GM21786 (cell line): Measurements from ENCODE around the gene TRMT1.

Source experiments
- ATAC-seq: cut with Tn5 transposase; IDR thresholded peaks from one replicate; pipeline ENCODE4 v1.9.1; 2021; ENCODE audit not compliant: unreplicated experiment

The TRMT1 gene

DNA sequence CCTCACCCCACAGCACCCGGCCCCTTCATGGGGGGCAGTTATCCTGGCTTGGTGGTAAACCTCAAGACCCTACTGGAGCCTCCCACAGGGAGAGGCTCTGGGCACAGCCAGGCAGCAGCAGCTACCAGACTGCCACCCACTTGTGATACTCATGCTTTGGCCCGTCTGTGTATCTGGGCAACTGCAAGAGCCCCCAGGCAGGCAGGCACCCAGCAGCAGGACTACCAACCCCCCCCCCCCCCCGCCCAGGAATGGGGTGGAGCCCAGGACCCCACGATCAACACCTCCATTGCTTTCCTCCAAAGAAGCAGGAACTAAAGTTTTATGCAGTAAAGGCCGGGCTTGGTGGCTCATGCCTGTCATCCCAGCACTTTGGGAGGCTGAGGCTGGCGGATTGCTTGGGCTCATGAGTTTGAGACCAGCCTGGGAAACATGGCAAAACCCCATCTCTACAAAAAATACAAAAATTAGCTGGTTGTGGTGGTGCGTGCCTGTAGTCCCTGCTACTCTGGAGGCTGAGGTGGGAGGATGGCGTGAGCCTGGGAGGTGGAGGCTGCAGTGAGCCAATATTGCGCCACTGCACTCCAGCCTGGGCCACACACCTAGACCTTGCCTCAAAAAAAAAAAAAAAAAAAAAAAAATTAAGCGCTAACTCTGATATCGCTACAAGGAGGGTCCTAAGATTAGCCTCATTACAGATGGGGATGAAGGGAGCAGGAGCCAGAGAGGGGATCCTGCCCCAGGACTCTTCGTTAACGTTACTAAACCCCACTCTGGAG lies 12.8 kb downstream of the TRMT1 start:
- ATAC-seq = no peak

DNA sequence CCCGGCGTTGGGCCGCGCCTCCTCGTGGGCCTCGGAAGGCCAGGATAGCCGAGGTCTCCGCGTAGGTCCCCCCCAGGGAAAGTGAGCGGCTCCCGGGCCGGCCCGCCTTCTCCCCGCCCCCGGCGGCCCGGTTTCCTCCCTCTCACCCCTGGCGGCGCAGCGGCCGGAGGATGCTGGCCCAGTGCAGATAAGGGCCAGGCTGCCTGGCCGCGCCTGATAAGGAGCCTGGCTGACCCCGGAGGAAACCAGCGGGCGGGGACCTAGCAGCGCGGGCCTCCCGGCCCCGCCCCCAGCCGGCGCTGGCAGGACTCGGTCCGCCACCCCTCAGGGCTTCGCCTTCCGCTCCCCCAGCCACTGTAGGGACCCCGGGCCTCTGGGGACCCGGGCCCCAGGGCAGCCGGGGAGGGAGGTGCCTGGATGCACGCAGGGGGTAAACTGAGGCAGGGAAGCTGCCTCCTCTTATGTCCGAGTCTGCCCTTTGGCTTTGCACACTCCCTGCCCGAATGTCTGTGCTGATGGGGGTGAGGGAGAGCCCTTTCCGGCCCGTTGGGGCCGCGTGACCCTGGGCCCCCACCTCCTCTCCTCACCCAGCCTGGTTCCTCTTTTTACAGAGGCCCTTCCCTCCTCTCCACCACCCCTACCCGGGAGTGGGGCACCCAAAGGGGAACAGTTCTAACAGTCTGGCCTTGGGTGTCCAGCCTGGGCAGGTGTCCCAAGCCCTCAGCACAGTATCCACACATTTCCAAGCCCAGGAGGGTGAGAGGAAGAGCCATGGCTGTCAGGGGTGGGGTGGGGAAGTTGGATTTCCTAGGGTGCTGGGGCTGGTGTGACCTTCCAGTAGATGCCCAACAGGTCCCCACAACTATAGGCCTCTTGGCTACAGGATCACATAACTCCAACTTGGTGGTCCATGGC lies 13.6 kb downstream of the TRMT1 start, which contains the start of gene LYL1:
Gene LYL1, minus strand, starts transcription at position 193 of the 915 bp plus-strand sequence. CDS start 1,687 bp downstream, outside the sequence.
- ATAC-seq = peak; percentile 38

DNA sequence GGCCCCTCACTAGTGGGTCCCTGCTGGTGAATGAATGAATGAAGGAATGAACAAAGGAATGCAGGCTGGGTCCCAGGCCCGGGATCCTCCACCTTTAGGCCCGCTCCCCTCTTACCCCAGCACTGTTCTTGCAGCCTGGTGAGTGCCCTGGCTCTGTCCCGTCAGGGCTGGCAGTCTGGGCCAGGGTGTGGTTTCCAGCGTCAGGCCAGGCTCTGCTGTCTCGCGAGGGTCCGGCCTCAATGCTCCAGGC lies 14.2 kb downstream of the TRMT1 start:
- peak; percentile 3 for ATAC-seq

DNA sequence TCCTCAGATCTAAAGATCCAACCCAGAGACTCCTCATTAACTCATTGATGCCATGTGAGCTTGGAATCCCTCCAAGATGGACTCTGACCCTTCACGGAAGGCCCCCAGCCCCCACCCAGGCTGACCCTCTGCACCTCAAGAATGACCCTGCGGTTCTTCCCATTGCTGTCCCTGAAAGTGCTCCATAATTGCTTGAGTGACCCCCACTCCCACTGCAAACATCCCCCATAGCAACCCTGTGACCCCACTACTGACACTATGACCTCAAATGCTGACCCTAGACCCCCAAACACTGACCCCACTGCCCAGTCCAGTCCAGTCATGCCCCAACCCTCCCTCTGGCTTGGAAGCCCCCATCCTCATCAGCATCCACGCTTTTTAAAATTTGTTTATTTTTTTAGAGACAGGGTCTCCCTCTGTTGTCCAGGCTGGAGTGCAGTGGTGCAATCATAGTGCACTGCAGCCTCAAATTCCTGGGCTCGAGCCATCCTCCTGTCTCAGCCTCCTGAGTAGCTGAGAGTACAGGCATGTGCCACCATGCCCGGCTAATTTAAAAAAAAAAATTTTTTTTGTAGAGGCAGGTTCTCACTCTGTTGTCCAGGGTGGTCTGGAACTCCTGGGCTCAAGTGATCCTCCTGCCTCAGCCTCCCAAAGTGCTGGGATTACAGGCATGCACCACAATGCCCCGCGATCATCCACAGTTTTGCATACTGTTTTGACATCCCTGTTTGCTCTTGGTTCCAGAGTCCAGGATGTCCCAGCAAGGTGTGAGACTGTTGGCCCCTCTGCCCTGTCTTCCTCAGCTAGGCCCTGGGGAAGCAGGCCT lies 14.7 kb downstream of the TRMT1 start:
- ATAC-seq = no peak

DNA sequence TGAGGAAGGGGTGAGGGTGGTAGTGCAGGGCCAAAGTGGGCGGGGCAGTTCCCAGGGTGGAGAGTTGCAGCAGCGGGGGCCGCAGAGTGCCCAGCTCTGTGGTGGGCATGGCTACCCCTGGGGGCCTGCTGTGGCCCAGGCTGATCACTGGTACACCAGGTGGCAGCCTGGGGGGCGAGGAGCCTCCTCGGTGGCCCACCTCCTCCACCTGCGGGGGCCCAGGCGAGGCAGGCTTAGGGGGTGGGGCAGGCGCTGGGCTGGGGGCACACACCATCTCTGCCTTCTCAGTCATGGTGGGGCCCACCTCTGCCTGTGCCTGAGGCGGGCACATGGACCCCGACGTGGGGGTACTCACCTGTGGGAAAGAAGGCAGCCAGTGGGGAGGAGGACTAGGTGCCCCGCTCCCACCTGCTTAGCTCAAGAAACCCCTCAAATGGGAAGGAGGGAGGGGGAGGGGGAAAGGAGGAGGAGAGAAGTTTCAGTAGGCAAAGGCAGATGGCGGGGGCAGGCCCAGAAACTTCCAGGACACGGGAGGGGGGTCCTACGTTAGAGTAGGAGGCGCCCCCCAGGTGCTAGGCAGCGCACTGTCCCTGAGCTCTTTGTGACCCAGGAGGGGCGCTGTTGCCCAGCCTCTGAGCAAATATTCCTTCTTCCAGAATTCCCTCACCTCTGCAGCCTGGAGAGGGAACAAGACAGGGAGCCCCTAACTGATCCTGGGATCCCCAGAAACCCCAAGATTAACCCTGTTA lies 15.5 kb downstream of the TRMT1 start:
- no peak for ATAC-seq

DNA sequence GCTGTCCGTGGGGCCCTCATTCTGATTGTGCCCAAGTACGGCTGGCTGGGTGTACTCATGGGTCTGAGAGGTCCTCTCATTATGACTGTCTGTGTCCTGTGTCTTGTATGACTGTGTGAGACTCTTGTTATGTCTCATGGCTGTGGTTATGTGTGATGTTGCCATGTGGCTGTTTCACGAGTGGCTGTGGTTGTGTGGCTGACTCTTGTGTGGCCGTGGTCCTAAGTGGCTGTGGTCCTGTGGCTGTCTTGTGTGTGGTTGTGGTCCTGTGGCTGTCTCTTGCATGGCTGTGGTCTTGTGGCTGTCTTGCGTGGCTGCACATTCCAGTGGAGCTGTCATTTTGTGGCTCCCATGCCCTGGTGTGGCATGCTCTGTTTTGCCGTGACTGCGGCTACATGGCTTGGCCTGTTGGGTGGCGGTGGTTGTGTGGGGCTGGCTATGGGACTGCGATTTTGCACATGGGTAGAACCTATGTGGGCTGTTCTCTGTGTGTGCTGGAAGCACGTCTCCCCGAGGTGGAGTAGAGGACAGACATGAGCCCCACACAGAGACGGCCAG lies 16.4 kb downstream of the TRMT1 start:
- no peak for ATAC-seq

DNA sequence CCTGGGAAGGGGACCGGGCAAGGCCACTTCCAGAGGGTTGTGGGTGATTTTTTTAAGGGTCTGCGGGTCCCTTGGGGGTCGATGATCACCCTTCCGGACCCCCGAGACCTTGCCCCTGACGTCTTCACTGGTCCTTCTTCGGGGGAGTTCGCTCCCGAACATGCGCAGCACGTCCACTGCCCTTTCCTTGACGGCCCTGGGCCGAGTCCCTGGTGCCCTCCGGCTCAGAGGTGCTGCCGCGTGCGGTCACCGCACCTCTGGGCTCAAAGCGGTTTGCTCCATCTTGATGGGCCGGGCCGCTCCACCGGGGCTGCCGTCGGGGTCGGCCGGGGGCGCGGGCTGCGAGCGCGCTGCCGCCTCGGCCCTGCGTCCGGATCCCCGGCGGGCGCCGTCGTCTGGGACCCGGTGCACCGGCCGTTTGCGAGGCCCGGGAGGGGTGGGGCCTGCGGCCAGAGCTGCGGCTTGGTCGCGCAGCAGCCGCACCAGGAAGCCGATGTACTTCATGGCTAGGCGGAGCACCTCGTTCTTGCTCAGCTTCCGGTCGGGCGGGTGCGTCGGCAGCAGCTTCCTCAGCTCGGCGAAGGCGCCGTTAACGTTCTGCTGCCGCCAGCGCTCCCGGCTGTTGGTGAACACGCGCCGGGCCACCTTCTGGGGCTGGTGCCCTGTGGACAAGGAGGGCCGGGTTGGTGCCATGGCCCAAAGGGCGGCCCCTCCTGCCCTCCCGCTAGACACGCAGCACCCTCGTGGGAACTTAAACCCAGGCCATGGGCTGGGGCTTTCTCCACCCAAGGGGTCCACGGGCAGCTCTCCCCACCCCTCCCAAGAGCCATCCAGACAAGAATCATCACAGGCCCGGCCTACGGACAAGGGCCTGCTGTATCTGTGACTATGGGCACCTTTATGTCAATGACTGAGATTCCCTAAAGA lies 17.2 kb downstream of the TRMT1 start:
- no peak for ATAC-seq

DNA sequence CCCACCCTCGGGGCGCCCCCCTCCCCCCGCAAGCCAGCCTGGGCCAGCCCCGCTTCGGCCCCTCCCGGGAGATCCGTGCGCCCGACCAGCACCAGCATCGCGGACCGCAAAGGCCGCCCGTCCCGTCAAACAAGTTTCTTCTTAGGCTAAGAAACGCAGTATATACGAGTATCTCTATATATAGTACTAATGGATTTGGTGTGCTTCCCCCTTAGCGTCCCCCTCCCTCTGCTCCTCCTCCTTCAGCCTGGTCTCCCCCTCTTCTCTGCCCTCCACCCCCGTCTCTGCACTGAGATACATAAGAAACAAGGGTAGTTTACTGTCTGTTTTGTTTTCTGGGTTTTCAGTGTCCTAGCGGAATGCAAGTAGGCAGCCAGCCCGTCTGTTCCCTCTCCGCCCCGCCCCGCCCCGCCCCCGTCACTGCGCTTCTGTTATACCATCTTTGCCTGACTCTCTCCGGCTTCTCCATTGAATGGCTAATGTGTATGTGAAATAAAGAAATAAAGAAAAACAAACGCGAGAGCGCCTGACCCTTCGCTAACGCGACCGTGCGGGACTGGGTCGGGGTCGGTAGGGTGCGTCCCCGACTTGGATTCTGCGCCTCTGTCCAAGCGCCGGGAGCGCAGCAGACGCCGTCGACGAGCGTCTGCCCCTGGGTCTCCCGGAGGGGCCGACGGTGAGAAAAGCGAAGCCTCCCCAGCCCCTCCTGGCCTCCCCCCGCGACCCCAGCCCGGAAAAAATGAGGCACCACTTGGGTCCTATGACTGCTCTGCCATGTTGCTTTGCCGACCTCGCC lies 18.1 kb downstream of the TRMT1 start:
- no peak for ATAC-seq

DNA sequence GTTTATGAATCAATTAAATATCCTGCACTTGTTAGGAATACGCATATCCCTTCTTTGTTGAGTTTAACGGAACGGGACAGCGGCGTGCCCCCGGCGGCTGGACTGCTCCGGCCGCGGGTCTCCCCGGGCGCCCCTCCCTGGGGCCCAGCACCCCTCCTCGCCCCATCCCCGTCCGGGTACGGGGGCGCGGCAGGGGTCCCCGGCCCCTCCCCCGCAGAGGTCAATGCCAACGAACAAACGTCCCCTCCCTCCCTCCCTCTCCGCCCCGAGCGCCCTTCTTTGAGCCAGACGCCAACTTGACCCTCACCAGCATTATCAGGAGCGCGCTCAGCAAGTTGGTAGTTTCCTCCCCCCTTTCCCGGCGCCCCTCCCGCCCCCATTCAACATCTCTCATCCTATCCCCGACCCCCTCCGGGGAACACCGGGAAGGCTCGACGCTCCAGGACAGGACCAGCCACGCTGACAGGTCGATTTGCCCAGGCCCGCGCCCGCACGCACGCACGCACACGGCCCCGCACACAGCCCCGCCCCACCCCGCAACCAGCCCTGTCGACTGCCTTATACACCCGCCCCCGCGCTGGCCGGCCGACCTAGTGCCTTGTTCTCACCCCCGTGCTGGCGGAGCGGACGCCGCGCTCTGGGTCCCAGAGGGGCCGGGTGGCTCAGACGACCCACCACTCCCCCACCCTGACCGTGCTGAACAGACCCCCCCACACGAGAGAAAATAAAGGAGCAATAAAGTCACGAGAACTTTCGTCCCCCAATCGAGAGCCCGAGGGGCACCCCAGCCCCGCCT lies 18.9 kb downstream of the TRMT1 start:
- ATAC-seq = no peak

DNA sequence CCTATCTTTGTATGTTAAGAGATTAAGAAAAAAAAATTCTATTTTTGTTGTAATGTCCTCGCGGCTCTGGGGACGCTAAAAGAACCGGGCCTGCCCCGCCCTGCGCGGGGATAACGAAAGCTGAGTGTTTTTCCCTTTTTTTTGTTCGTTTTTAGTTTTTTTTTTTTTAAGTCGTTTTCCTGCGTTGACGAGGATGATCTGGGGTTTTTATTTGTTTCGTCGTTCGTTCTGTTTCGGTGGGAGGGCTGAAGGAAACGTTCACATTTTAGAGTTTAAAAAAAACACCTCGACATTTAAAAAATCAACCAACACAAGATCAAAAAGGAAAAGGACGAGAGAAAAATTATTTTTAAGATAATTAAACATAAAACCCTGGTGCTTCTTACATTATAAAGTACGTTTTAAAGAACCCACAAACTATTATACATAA lies 19.5 kb downstream of the TRMT1 start:
- ATAC-seq = no peak

DNA sequence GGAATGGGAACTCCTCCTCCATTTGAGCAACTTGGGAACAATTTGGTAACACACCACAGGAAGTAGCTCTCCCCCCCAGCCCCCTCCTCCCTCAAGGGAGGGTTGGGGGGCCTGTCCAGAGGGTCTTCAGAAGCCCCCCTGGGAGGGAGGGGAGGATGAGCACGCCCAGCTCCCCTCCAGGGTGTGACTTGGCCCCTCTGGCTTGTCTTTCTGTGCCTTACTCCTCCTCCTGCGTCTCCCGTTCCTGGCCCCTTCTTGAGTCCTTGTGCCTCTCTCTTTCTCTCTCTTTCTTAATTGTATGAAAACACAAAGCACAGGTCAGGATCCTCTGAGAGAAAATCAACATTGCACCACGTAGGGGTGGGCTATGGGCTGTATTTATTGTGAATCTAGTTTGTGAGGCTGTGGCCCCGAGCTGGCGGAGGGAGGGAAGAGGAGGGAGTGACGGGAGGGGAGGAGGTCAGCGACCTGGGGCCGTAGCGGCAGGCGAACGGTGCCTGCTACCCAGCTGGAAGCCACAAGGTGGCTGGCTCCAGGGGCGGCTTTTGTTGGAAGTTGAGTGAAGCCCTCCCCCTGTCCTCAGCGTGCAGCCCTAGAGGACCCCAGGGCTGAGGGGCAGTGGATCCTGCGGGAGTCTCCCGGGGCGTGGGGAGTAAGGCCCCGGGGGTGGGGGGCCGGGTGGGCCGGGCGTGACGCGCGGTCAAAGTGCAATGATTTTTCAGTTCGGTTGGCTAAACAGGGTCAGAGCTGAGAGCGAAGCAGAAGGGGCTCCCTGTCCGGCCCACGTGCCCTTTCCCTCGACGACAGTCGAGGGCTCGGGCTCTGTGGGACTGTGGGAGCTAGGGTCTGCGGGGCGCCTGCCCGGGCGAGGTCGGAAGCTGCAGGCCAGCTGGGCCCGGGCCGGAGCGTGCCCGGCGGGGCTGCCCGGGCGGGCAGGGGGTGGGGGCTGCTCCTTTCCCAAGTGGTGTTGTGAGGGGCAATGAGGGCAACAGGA lies 20.3 kb downstream of the TRMT1 start:
- ATAC-seq = no peak

DNA sequence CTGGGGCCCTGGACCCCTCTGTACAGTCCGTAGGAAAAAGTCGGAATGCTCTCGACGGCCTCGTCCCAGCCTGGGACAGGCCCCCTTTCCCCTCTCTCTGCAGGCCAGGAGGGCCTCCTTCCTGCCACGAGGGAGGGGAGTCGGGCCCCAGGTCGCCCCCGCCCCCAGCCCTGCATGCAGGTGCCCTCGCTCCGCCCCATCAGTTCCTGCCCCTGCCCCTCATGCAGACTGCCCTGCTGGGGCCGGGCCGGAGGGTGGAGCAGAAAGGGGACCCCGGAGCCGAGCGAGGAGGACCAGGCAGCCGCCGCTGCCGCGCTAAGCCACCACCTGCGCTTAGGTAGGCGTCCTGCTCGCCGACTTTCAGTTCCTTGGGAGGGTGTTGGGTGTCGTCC lies 21.2 kb downstream of the TRMT1 start:
- ATAC-seq = no peak

DNA sequence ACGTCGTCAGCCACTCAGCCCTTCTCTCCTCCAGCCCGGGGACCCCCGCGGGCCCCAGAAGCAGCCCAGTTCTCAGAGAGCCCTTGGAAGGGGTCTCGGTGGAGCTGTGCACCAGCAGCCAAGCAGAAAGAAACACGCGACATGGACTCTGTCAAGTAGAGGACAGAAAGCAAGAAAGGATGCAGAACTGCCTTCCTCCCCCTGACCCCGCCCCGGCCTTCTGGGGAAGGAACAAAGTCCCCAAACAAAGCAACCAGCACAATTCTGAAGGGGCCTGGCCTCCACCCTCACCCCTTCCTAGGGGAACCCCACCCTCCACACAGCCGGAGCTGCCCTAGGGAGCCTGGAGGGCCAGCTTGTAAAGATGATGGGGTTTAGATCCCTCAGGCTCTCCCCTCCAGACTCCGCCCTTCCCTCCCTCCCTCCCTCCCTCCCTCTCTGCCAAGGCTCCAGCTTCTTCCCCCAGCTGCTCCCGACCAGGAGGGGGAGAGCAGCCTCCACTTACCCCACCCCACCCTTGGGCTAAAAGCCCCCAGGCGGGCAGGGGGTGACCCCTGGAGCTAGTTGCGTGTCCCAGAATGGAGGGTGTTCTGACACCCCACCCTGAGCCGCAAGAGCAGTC lies 21.7 kb downstream of the TRMT1 start:
- no peak for ATAC-seq

DNA sequence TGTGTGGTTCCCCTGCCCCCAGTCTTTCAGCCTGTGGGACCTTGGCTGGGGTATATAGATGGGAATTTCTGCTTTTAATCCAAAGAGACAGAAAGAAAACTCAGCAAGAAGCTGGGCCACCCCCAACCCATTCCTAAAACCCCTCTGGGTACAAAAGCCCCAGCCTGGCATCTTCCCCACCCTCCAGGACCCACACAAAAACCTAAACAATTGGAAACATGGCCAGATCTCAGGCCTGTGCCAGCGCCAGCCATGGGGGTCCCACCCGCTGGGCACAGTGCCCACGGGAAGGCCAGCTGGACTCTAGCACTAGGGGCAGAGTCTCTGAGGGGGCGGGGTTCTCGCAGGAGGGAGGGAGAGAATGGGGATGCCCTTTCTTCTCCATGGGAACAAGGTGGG lies 22.4 kb downstream of the TRMT1 start:
- no peak for ATAC-seq

DNA sequence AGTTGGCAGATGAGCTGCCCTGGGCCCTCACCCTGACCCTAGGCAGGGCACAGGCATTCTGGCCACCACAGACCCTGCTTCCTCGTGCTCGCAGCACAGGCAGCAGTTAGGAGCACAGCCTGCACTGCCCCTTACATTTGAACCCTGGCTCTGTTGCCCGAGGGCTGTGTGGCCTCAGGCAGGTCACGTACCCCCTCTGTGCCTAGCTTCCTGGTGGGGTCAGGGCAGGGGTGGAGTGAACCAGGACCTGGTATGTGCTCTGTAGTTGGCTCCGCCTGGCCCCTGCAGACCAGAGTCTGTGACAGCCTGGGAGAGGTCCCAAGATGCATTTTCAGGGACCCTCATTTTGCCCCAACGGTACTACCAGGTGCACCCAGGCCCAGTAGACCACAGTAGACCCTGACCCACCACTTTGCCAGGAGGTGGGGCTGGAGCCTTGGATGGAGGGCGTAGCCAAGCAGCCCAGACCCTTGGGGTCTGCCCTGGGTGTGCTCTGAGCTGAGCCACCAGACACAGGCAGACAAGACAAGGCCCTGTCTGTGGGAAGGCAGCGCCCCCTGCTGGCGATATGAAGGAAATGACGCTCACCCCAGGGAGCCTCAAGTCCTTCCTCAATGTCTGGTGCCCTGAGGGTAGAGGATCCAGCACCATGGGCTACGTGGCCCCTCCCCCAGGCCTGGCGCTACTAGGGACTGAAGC lies 23.0 kb downstream of the TRMT1 start:
- ATAC-seq = no peak
